HCT116 (cell line): Measurements from ENCODE around the gene MROH8. TPM values are rescaled to one million over a fixed set of nuclear protein-coding genes. Genes with fewer than 3 reads are reported as not detected.

Experiments used
- ATAC-seq: fragments of 200-7000 bp; cut with Tn5 transposase; 2 replicates; pipeline ENCODE4 v1.9.1; 2020; ENCODE audit warnings: mild to moderate bottlenecking, moderate library complexity
- BruUV-seq: library from RNA; stranded (reverse); fragments of 400-500 nt; replicated peaks from 2 replicates; lab custom pipeline; 2021; lab: Mats Ljungman, UMichigan
- CTCF ChIA-PET: fragments of 300-600 bp; sonication (Branson Sonifier 250); formaldehyde crosslinking; loops from one replicate; lab custom pipeline; 2021; ENCODE audit warnings: antibody characterized with exemption; lab: Charles Lee
- POLR2A ChIA-PET: fragments of 300-600, 350-600 bp; sonication (Branson Sonifier 250); formaldehyde crosslinking; loops from one replicate; lab custom pipeline; 2021; ENCODE audit warnings: antibody characterized with exemption; lab: Charles Lee
- RAD21 ChIA-PET, 2 experiments: fragments of 300-600 bp; sonication (Branson Sonifier 250); formaldehyde crosslinking; loops; one replicate each; lab custom pipeline; 2023; ENCODE audit warnings: low total read pairs in 2 of 2; ENCODE audit not compliant: uncharacterized antibody in 2 of 2, unreplicated experiment in 2 of 2, low non-redundant PET in 1 of 2; lab: Charles Lee
- DNase-seq: peaks from one replicate; pipeline ENCODE4 v3.0.0-alpha.2; 2010; ENCODE audit warnings: low read depth, low spot score
- H2AFZ ChIP-seq: fragments of 200-600 bp; shearing (Covaris generic), sonication (generic); 2 replicates; pipeline ENCODE4 v1.6.1; 2017; ENCODE audit warnings: low read depth, mixed run types, mixed read lengths, antibody characterized with exemption, low read length; ENCODE audit not compliant: poor library complexity, severe bottlenecking
- H3K27ac ChIP-seq: 2 replicates; pipeline ENCODE4 v1.5.1; 2012; ENCODE audit warnings: low read depth, low read length
- H3K27me3 ChIP-seq: fragments of 200-600 bp; sonication (generic); 2 replicates; pipeline ENCODE4 v1.6.1; 2016; ENCODE audit warnings: mixed run types, low read length, mixed read lengths; ENCODE audit not compliant: insufficient read depth
- H3K36me3 ChIP-seq, 2 experiments: fragments of 200-500 bp in 1 of 2; fragments of 200-600 bp in 1 of 2; sonication (Bioruptor generic) in 1 of 2; sonication (generic) in 1 of 2; 2 replicates each; pipeline versions ENCODE4 v1.5.1 to v1.6.1; 2014 to 2016; ENCODE audit warnings: low read length in 2 of 2, inconsistent platforms in 1 of 2, mixed read lengths in 1 of 2, mixed run types in 1 of 2; ENCODE audit not compliant: insufficient read depth in 2 of 2, control insufficient read depth in 1 of 2
- H3K4me1 ChIP-seq, 2 experiments: fragments of 200-600 bp in 1 of 2; sonication (generic) in 1 of 2; 2 replicates each; pipeline versions ENCODE4 v1.5.1 to v1.6.1; 2012 to 2017; ENCODE audit warnings: low read length in 2 of 2, inconsistent platforms in 1 of 2, mild to moderate bottlenecking in 1 of 2, mixed read lengths in 1 of 2, mixed run types in 1 of 2, moderate library complexity in 1 of 2; ENCODE audit not compliant: insufficient read depth in 2 of 2, control insufficient read depth in 1 of 2
- H3K4me2 ChIP-seq: fragments of 200-600 bp; sonication (generic); 2 replicates; pipeline ENCODE4 v1.6.1; 2017; ENCODE audit warnings: mixed run types, low read length, mixed read lengths
- H3K4me3 ChIP-seq, 2 experiments: fragments of 200-600 bp in 1 of 2; sonication (generic) in 1 of 2; replicated peaks in 1 of 2; 2 replicates each; pipeline ENCODE4 v1.5.1; 2011 to 2016; ENCODE audit warnings: low read length in 2 of 2, control low read depth in 1 of 2, low read depth in 1 of 2, mild to moderate bottlenecking in 1 of 2, mixed read lengths in 1 of 2, mixed run types in 1 of 2
- H3K79me2 ChIP-seq: fragments of 200-600 bp; sonication (generic); 2 replicates; pipeline ENCODE4 v1.6.1; 2017; ENCODE audit warnings: mild to moderate bottlenecking, mixed run types, low read length, moderate library complexity, mixed read lengths; ENCODE audit not compliant: insufficient read depth
- H3K9ac ChIP-seq: fragments of 200-600 bp; sonication (generic); 2 replicates; pipeline ENCODE4 v1.6.1; 2016; ENCODE audit warnings: low read length, mixed read lengths
- H3K9me2 ChIP-seq: fragments of 200-600 bp; sonication (generic), shearing (Covaris generic); 2 replicates; pipeline ENCODE4 v1.6.1; 2017; ENCODE audit warnings: mixed run types, mild to moderate bottlenecking, moderate library complexity; ENCODE audit not compliant: insufficient read depth
- H3K9me3 ChIP-seq, 2 experiments: fragments of 200-500 bp in 1 of 2; fragments of 200-600 bp in 1 of 2; sonication (Bioruptor generic) in 1 of 2; sonication (generic) in 1 of 2; 2 replicates each; pipeline ENCODE4 v1.6.1; 2014 to 2017; ENCODE audit warnings: low read length in 2 of 2, mixed read lengths in 2 of 2, inconsistent platforms in 1 of 2, low read depth in 1 of 2, mild to moderate bottlenecking in 1 of 2, mixed run types in 1 of 2, moderate library complexity in 1 of 2; ENCODE audit not compliant: control insufficient read depth in 1 of 2, insufficient read depth in 1 of 2
- H4K20me1 ChIP-seq: fragments of 200-600 bp; sonication (generic), shearing (Covaris generic); 2 replicates; pipeline ENCODE4 v1.6.1; 2017; ENCODE audit warnings: mixed run types, mild to moderate bottlenecking, moderate library complexity; ENCODE audit not compliant: insufficient read depth
- CBX3 ChIP-seq: IDR thresholded peaks from 2 replicates; pipeline ENCODE4 v1.6.1; 2012; ENCODE audit warnings: low read depth
- CEBPB ChIP-seq: IDR thresholded peaks from 2 replicates; pipeline ENCODE4 v1.6.1; 2012; ENCODE audit warnings: low read depth
- EGR1 ChIP-seq: IDR thresholded peaks from 2 replicates; pipeline ENCODE4 v1.6.1; 2012; ENCODE audit warnings: low read depth
- ELF1 ChIP-seq: IDR thresholded peaks from 2 replicates; pipeline ENCODE4 v1.6.1; 2012; ENCODE audit warnings: low read depth, borderline replicate concordance
- EZH2 ChIP-seq: fragments of 200-600 bp; sonication (generic); IDR thresholded peaks from 2 replicates; pipeline ENCODE4 v1.6.1; 2017; ENCODE audit warnings: antibody characterized with exemption, mixed run types
- EZH2phosphoT487 ChIP-seq: fragments of 200-600 bp; IDR thresholded peaks from 2 replicates; pipeline ENCODE4 v1.6.1; 2018; ENCODE audit warnings: antibody characterized with exemption, borderline replicate concordance
- FOSL1 ChIP-seq: IDR thresholded peaks from 2 replicates; pipeline ENCODE4 v1.6.1; 2012; ENCODE audit warnings: low read depth
- POLR2A ChIP-seq: IDR thresholded peaks from 2 replicates; pipeline ENCODE4 v1.7.0; 2011; ENCODE audit warnings: borderline replicate concordance; ENCODE audit not compliant: insufficient read depth, insufficient read length; ENCODE audit errors: extremely low read depth
- POLR2AphosphoS5 ChIP-seq: IDR thresholded peaks from 2 replicates; pipeline ENCODE4 v1.6.1; 2011; ENCODE audit warnings: mild to moderate bottlenecking, low read depth, low read length, moderate library complexity
- RAD21 ChIP-seq: IDR thresholded peaks from 2 replicates; pipeline ENCODE4 v1.6.1; 2012; ENCODE audit warnings: low read depth, mild to moderate bottlenecking
- SIN3A ChIP-seq: IDR thresholded peaks from 2 replicates; pipeline ENCODE4 v1.6.1; 2012; ENCODE audit warnings: low read depth
- TCF7L2 ChIP-seq: IDR thresholded peaks from 2 replicates; pipeline ENCODE4 v1.7.0; 2011; ENCODE audit warnings: borderline replicate concordance, inconsistent platforms; ENCODE audit not compliant: insufficient read depth, insufficient read length; ENCODE audit errors: extremely low read depth
- YY1 ChIP-seq: IDR thresholded peaks from 2 replicates; pipeline ENCODE4 v1.6.1; 2011; ENCODE audit warnings: low read length, low read depth, moderate library complexity, mild to moderate bottlenecking; ENCODE audit not compliant: insufficient replicate concordance; ENCODE audit errors: extremely low read depth
- ZFX ChIP-seq: fragments of 450-650 bp; IDR thresholded peaks from 2 replicates; pipeline ENCODE4 v1.6.1; 2017
- ZNF274 ChIP-seq: fragments of 200-500 bp; sonication (Bioruptor generic); IDR thresholded peaks from 2 replicates; pipeline ENCODE4 v1.6.1; 2014; ENCODE audit warnings: mild to moderate bottlenecking, low read depth, low read length, inconsistent platforms
- intact Hi-C: fragments of 100-400 bp; cut with micrococcal nuclease; formaldehyde crosslinking; loops from 2 replicates; pipeline ENCODE4 v1.10.0; 2022
- total RNA-seq: library from RNA; stranded (reverse); gene quantifications from one replicate; pipeline ENCODE4 v1.2.1, GENCODE V29; 2021; ENCODE audit not compliant: unreplicated experiment
- TF ChIP-seq, protein P1 (sequence below): IDR thresholded peaks from 2 replicates; pipeline ENCODE4 v1.6.1; 2012; ENCODE audit warnings: low read depth
- TF ChIP-seq, protein P2 (sequence below): IDR thresholded peaks from 2 replicates; pipeline ENCODE4 v1.6.1; 2012
- TF ChIP-seq, protein P3 (sequence below), 3 experiments: fragments of 200-600 bp in 1 of 3; sonication (generic) in 1 of 3; IDR thresholded peaks in 2 of 3; conservative IDR thresholded peaks in 1 of 3; 2 replicates each; pipeline ENCODE4 v1.5.1; 2012 to 2017; ENCODE audit warnings: low read depth in 2 of 3, low read length in 2 of 3, antibody characterized with exemption in 1 of 3, borderline replicate concordance in 1 of 3, control low read depth in 1 of 3, mild to moderate bottlenecking in 1 of 3, mixed read lengths in 1 of 3, mixed run types in 1 of 3, moderate library complexity in 1 of 3; ENCODE audit not compliant: insufficient read depth in 1 of 3
- TF ChIP-seq, protein P4 (sequence below): IDR thresholded peaks from 2 replicates; pipeline ENCODE4 v1.6.1; 2011; ENCODE audit warnings: mild to moderate bottlenecking, low read length, moderate library complexity; ENCODE audit not compliant: insufficient replicate concordance; ENCODE audit errors: extremely low read depth

MROH8 gene
- total RNA-seq, 1 experiment from 2014 or later, result 0.79 TPM

DNA sequence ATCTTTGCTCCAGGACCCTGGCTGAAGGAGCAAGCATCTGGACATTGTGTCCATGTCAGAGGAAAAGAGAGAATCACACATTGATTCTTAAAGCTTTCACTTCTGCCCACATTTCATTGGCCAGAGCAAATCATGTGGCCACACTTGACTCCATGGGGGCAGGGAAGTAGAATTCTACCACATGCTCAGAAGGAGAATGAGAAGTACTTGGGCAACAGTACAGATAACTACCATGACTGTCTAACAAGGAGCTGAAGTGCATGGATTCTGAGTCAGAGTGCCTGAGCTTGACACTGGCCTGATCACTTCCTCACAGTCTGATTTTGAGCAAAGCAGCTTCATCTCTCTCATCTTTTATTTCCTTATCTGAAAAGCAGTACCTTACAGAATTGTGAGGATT, 43.7 kb upstream of the MROH8 start (continued):
- no peak for TF ChIP-seq EZH2

DNA sequence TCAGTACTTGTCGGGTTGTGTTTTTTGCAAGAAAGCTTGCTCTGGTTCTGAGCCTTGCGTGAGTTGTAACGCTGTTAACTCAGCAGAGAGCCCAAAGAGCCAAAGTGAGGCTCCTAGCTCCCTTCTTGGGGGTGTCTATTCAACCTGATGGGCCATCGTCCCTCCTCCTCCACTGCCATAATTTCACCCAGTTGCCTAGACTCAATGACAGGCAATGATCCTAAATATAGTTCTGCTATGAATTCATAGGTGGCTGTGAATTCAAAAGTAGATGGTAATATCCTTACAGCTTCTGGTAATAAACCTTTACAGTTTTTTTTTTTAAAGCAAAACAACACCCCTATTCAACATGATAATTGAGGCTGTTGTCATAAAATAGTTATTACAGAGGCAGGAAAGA, 42.7 kb upstream of the MROH8 start:
- peaks cover 51 to 52% of the 10 kb centered on the region in 2 experiments for H3K36me3 ChIP-seq
- ChIA-PET POLR2A (no interaction called here), RAD21 (no interaction called here), CTCF (no interaction called here)
- H3K79me2 ChIP-seq, result peaks cover 24% of the 10 kb centered on the region
- TF ChIP-seq SIN3A (no peak), FOSL1 (no peak), RAD21 (no peak), POLR2AphosphoS5 (no peak), POLR2A (no peak), EZH2 (no peak), CBX3 (no peak), EZH2phosphoT487 (no peak), EGR1 (no peak), YY1 (no peak), ELF1 (no peak), ZFX (no peak), ZNF274 (no peak), TCF7L2 (no peak), CEBPB (no peak)
- TF ChIP-seq, protein P1, sequence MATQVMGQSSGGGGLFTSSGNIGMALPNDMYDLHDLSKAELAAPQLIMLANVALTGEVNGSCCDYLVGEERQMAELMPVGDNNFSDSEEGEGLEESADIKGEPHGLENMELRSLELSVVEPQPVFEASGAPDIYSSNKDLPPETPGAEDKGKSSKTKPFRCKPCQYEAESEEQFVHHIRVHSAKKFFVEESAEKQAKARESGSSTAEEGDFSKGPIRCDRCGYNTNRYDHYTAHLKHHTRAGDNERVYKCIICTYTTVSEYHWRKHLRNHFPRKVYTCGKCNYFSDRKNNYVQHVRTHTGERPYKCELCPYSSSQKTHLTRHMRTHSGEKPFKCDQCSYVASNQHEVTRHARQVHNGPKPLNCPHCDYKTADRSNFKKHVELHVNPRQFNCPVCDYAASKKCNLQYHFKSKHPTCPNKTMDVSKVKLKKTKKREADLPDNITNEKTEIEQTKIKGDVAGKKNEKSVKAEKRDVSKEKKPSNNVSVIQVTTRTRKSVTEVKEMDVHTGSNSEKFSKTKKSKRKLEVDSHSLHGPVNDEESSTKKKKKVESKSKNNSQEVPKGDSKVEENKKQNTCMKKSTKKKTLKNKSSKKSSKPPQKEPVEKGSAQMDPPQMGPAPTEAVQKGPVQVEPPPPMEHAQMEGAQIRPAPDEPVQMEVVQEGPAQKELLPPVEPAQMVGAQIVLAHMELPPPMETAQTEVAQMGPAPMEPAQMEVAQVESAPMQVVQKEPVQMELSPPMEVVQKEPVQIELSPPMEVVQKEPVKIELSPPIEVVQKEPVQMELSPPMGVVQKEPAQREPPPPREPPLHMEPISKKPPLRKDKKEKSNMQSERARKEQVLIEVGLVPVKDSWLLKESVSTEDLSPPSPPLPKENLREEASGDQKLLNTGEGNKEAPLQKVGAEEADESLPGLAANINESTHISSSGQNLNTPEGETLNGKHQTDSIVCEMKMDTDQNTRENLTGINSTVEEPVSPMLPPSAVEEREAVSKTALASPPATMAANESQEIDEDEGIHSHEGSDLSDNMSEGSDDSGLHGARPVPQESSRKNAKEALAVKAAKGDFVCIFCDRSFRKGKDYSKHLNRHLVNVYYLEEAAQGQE, result no peak
- TF ChIP-seq, protein P2, sequence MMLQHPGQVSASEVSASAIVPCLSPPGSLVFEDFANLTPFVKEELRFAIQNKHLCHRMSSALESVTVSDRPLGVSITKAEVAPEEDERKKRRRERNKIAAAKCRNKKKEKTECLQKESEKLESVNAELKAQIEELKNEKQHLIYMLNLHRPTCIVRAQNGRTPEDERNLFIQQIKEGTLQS, result no peak
- TF ChIP-seq, protein P3, sequence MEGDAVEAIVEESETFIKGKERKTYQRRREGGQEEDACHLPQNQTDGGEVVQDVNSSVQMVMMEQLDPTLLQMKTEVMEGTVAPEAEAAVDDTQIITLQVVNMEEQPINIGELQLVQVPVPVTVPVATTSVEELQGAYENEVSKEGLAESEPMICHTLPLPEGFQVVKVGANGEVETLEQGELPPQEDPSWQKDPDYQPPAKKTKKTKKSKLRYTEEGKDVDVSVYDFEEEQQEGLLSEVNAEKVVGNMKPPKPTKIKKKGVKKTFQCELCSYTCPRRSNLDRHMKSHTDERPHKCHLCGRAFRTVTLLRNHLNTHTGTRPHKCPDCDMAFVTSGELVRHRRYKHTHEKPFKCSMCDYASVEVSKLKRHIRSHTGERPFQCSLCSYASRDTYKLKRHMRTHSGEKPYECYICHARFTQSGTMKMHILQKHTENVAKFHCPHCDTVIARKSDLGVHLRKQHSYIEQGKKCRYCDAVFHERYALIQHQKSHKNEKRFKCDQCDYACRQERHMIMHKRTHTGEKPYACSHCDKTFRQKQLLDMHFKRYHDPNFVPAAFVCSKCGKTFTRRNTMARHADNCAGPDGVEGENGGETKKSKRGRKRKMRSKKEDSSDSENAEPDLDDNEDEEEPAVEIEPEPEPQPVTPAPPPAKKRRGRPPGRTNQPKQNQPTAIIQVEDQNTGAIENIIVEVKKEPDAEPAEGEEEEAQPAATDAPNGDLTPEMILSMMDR (IDR thresholded peaks at IDR 0.05 in 2 of 3, conservative IDR thresholded peaks at IDR 0.05 in 1 of 3; ENCODE audit: borderline replicate concordance in 1 of 3, insufficient read depth in 1 of 3, low read depth in 2 of 3, low read length in 2 of 3), result no peak
- TF ChIP-seq, protein P4, sequence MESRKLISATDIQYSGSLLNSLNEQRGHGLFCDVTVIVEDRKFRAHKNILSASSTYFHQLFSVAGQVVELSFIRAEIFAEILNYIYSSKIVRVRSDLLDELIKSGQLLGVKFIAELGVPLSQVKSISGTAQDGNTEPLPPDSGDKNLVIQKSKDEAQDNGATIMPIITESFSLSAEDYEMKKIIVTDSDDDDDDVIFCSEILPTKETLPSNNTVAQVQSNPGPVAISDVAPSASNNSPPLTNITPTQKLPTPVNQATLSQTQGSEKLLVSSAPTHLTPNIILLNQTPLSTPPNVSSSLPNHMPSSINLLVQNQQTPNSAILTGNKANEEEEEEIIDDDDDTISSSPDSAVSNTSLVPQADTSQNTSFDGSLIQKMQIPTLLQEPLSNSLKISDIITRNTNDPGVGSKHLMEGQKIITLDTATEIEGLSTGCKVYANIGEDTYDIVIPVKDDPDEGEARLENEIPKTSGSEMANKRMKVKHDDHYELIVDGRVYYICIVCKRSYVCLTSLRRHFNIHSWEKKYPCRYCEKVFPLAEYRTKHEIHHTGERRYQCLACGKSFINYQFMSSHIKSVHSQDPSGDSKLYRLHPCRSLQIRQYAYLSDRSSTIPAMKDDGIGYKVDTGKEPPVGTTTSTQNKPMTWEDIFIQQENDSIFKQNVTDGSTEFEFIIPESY, result no peak
- H3K9me3 ChIP-seq, result no peaks in the 10 kb centered on the region
- DNase-seq (no peak), ATAC-seq (no peak)
- no peak overlapping the region for H3K4me2 ChIP-seq
- intact Hi-C loops, result no loop called here
- H3K9me2 ChIP-seq, result no peaks in the 10 kb centered on the region
- H3K4me3 ChIP-seq, result no peak overlapping the region
- no peaks in the 10 kb centered on the region for H3K27me3 ChIP-seq
- H3K4me1 ChIP-seq, result no peaks in the 10 kb centered on the region
- no TSS peak for BruUV-seq
- no peak overlapping the region for H2AFZ ChIP-seq
- no peak overlapping the region for H3K27ac ChIP-seq
- peaks cover 14% of the 10 kb centered on the region for H4K20me1 ChIP-seq
- no peak overlapping the region for H3K9ac ChIP-seq
